ENCODE data around the gene ARID1B. TPM values are rescaled to one million over a fixed set of nuclear protein-coding genes. Genes with fewer than 3 reads are reported as not detected.

The ARID1B gene
- total RNA-seq, 4 donors from 2014 or later = 25.2 to 103 (median 59.5) TPM

DNA sequence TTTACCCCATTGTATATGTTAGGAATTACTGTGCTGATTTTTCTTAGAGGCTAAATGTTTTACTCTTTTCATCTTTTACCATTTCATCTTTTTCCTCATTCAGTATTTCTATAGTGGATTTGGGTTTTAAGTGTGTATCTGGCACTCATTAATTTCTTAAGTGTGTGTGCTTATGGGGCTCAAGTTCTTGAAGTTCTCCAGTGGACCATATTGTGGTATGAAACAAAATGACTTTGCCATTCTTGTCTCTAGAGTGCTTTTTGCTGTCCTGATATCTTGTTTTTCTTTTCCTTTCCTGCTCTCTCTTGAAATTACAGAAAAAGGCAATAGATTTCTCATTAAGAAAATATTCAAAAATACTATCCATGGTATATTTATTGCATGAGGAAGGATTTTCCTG lies 123.1 kb downstream of the ARID1B start:
- H3K4me3 ChIP-seq = no peak overlapping the region
- no peak for DNase-seq
- no peaks in the 10 kb centered on the region for H3K27me3 ChIP-seq
- intact Hi-C loops (cut with DNase I) = no loop called here
- H3K27ac ChIP-seq = no peak overlapping the region
- no peak for TF ChIP-seq CTCF (IDR thresholded peaks at IDR 0.05)
- no peak for TF ChIP-seq POLR2A (IDR thresholded peaks at IDR 0.05)
- peaks cover 0 to 24% (median 4%) of the 10 kb centered on the region in 3 donors for H3K4me1 ChIP-seq
- no peaks in the 10 kb centered on the region for H3K9me3 ChIP-seq
- peaks cover 0 to 5% (median 0%) of the 10 kb centered on the region in 3 donors for H3K36me3 ChIP-seq

DNA sequence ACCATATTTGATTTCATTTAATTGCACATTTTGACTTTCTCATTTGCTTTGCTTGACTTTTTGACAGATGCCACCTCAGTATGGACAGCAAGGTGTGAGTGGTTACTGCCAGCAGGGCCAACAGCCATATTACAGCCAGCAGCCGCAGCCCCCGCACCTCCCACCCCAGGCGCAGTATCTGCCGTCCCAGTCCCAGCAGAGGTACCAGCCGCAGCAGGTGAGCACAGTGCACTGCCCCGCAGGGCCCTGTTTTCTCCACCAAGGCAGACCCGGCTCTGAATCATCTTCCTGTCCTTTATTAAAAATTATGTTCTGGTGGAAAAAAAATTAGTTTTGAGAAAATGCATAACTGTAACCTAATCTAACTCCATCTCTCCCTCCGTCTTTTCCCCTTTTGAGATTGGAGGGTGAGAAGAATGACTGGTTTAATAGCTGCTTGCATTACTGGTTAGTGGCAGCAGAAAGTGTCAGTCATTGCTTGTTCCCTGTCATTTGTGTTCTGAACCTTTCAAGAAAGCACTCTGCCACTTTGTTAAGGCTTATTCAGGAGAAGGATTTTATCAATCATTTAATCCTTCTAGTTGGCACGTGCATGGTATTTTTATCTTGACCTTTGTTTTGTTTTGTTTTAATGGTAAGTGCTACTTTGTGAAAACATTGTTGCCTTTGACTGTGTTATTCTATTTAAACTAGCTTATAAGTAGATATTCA lies 124.3 kb downstream of the ARID1B start:
- no peak overlapping the region for H3K4me3 ChIP-seq
- no peak overlapping the region for H3K27ac ChIP-seq
- no peaks in the 10 kb centered on the region for H3K9me3 ChIP-seq
- WGBS, 2 donors = 86 to 87% methylated on average over 6 to 9 of the region's 9 CpGs
- H3K36me3 ChIP-seq = peaks cover 0 to 5% (median 0%) of the 10 kb centered on the region in 3 donors
- peaks cover 0 to 24% (median 4%) of the 10 kb centered on the region in 3 donors for H3K4me1 ChIP-seq
- intact Hi-C loops (cut with DNase I) = no loop called here
- no peak for DNase-seq
- no peaks in the 10 kb centered on the region for H3K27me3 ChIP-seq
- TF ChIP-seq POLR2A (IDR thresholded peaks at IDR 0.05) (no peak), CTCF (IDR thresholded peaks at IDR 0.05) (no peak)

- H3K4me1 ChIP-seq = peaks cover 0 to 24% (median 4%) of the 10 kb centered on the region in 3 donors
- WGBS, 2 donors = 71 to 81% methylated on average over 1 of the region's 1 CpG
- TF ChIP-seq CTCF (IDR thresholded peaks at IDR 0.05) = no peak
- H3K9me3 ChIP-seq = no peaks in the 10 kb centered on the region
- peaks cover 0 to 5% (median 0%) of the 10 kb centered on the region in 3 donors for H3K36me3 ChIP-seq
- no peaks in the 10 kb centered on the region for H3K27me3 ChIP-seq
- no peak for DNase-seq
- H3K27ac ChIP-seq = no peak overlapping the region
- intact Hi-C loops (cut with DNase I) = no loop called here
- H3K4me3 ChIP-seq = no peak overlapping the region
Observed at GRCh38 chr6:156902782-156903181, 125.6 kb downstream of the ARID1B start.

- H3K27ac ChIP-seq = no peak overlapping the region
- DNase-seq = no peak
- no peaks in the 10 kb centered on the region for H3K9me3 ChIP-seq
- TF ChIP-seq POLR2A (IDR thresholded peaks at IDR 0.05) (no peak), CTCF (IDR thresholded peaks at IDR 0.05) (no peak)
- H3K4me3 ChIP-seq = no peak overlapping the region
- WGBS, 2 donors = 41 to 64% methylated on average over 2 of the region's 2 CpGs
- H3K4me1 ChIP-seq = peaks cover 0 to 10% (median 4%) of the 10 kb centered on the region in 3 donors
- no peaks in the 10 kb centered on the region for H3K27me3 ChIP-seq
- H3K36me3 ChIP-seq = peaks cover 0 to 5% (median 0%) of the 10 kb centered on the region in 3 donors
- intact Hi-C loops (cut with DNase I) = no loop called here
Observed at GRCh38 chr6:156904176-156904967, 127.2 kb downstream of the ARID1B start.

GRCh38 chr6:156905801-156906200 lies 128.6 kb downstream of the ARID1B start:
- Histone ChIP-seq H3K9me3 (no peaks in the 10 kb centered on the region), H3K27ac (no peak overlapping the region), H3K4me3 (no peak overlapping the region), H3K36me3 (peaks cover 0 to 5% (median 0%) of the 10 kb centered on the region in 3 donors), H3K27me3 (no peaks in the 10 kb centered on the region), H3K4me1 (peaks cover 0 to 18% (median 4%) of the 10 kb centered on the region in 3 donors)
- no peak for TF ChIP-seq CTCF (IDR thresholded peaks at IDR 0.05)
- no peak for TF ChIP-seq POLR2A (IDR thresholded peaks at IDR 0.05)
- no peak for DNase-seq
- intact Hi-C loops (cut with DNase I) = no loop called here
- 95 to 100% methylated on average over 1 of the region's 1 CpG for WGBS, 2 donors
